ENCODE data around the gene EHD4. TPM values are rescaled to one million over a fixed set of nuclear protein-coding genes. Genes with fewer than 3 reads are reported as not detected.

The EHD4 gene
- total and polyA plus RNA-seq, 9 of the 15 experiments (the other 6 are each of a cell fraction or from before 2014, with no cell fraction given): 0.89 to 10.3 (median 6.4) TPM

DNA sequence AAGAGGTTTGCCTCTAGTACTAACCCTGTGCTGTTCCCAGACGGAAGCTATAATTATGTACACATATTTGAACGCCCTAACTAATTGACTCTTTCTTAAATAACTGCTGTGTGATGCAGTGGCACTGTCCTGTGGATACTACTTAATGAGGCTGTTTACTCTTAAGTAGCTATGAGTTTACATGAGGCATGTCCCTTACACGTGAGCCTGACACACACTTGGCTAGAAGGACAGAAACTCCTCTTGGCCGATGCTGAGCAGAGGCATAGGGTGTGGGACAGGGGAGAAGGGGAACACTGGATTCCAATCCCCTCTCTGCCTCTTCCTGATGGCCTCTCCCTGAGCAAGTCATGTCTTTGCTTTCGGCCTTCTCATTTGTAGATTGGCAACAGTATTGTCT is 21.9 kb downstream of the EHD4 start:
- no peak overlapping the region for H3K4me3 ChIP-seq
- no peak for TF ChIP-seq C11orf30 (IDR thresholded peaks at IDR 0.05; ENCODE audit: low read depth)
- peaks cover 15% of the 10 kb centered on the region; the same call in 2 of the 3 replicates for H3K36me3 ChIP-seq (ENCODE audit: control insufficient read depth, insufficient read depth, low read length)
- no peaks in the 10 kb centered on the region; the same call in 1 of the 2 replicates for H4K20me1 ChIP-seq (replicated peaks; ENCODE audit: control insufficient read depth, insufficient read depth, low read length)
- H3K4me1 ChIP-seq (replicated peaks in 1 of 2; ENCODE audit: control insufficient read depth in 2 of 2, insufficient read depth in 2 of 2, low read length in 2 of 2): no peaks in the 10 kb centered on the region
- no peak overlapping the region for H2AFZ ChIP-seq (ENCODE audit: low read depth, low read length)
- no peak overlapping the region for H3K27ac ChIP-seq (ENCODE audit: extremely low read depth, low read depth, low read length)
- H3K4me2 ChIP-seq (ENCODE audit: insufficient read depth, low read length): no peak overlapping the region
- intact Hi-C loops (cut with micrococcal nuclease): no loop called here
- H3K27me3 ChIP-seq (ENCODE audit: control insufficient read depth in 2 of 2, insufficient read depth in 2 of 2, low read length in 2 of 2): no peaks in the 10 kb centered on the region
- CTCF ChIA-PET (ENCODE audit: low intra/inter-chr PET ratio): no interaction called here
- FAIRE-seq: no peak
- no peaks in the 10 kb centered on the region for H3K79me2 ChIP-seq (ENCODE audit: control insufficient read depth, insufficient read depth, low read length)
- no peak for DNase-seq (ENCODE audit: extremely low read depth in 1 of 4, low spot score in 3 of 4)
- ATAC-seq: no peak
- in situ Hi-C loops (cut with MboI): no loop called here
- H3K9me3 ChIP-seq (replicated peaks; ENCODE audit: control insufficient read depth, insufficient read depth, low read depth, low read length): no peaks in the 10 kb centered on the region
- H3K9ac ChIP-seq (ENCODE audit: insufficient read depth in 1 of 2, low read depth in 2 of 2, low read length in 2 of 2): no peak overlapping the region
- H3K9me1 ChIP-seq (ENCODE audit: control insufficient read depth, insufficient read depth, low read length): no peaks in the 10 kb centered on the region
- 63% methylated on average over 5 of the region's 5 CpGs for WGBS (ENCODE audit: insufficient coverage, low coverage, missing lambda C conversion rate)
- no TSS peak for BruUV-seq (replicated peaks)
- POLR2A ChIA-PET: interaction anchor here (1.1 to 1.5 kb wide), 3 partner anchors 8 to 17 kb away, joined by 3 to 4 read pairs (median 4); no protein-coding TSS in a partner anchor

GRCh38 chr15:41950127-41950483 is 22.3 kb downstream of the EHD4 start:
- POLR2A ChIA-PET: interaction anchor here (1.1 to 1.8 kb wide), 5 partner anchors 8 to 18 kb away, joined by 3 to 5 read pairs (median 4); no protein-coding TSS in a partner anchor

More at GRCh38 chr15:41950127-41950483, 22.3 kb downstream of the EHD4 start:
- no peak overlapping the region for H3K4me3 ChIP-seq
- intact Hi-C loops (cut with micrococcal nuclease): no loop called here
- WGBS (ENCODE audit: insufficient coverage, low coverage, missing lambda C conversion rate): 64% methylated on average over 4 of the region's 4 CpGs
- no peaks in the 10 kb centered on the region for H3K9me1 ChIP-seq (ENCODE audit: control insufficient read depth, insufficient read depth, low read length)
- no peaks in the 10 kb centered on the region for H3K4me1 ChIP-seq (replicated peaks in 1 of 2; ENCODE audit: control insufficient read depth in 2 of 2, insufficient read depth in 2 of 2, low read length in 2 of 2)
- ATAC-seq (no peak), FAIRE-seq (no peak), DNase-seq (ENCODE audit: extremely low read depth in 1 of 4, low spot score in 3 of 4) (no peak)
- H3K79me2 ChIP-seq (ENCODE audit: control insufficient read depth, insufficient read depth, low read length): no peaks in the 10 kb centered on the region
- CTCF ChIA-PET (ENCODE audit: low intra/inter-chr PET ratio): no interaction called here
- H4K20me1 ChIP-seq (replicated peaks; ENCODE audit: control insufficient read depth, insufficient read depth, low read length): no peaks in the 10 kb centered on the region; the same call in 1 of the 2 replicates
- H3K27me3 ChIP-seq (ENCODE audit: control insufficient read depth in 2 of 2, insufficient read depth in 2 of 2, low read length in 2 of 2): no peaks in the 10 kb centered on the region
- no TSS peak for BruUV-seq (replicated peaks)
- H3K36me3 ChIP-seq (ENCODE audit: control insufficient read depth, insufficient read depth, low read length): peaks cover 15% of the 10 kb centered on the region; the same call in 2 of the 3 replicates
- H3K4me2 ChIP-seq (ENCODE audit: insufficient read depth, low read length): no peak overlapping the region
- no peak overlapping the region for H2AFZ ChIP-seq (ENCODE audit: low read depth, low read length)
- no peak overlapping the region for H3K27ac ChIP-seq (ENCODE audit: extremely low read depth, low read depth, low read length)
- in situ Hi-C loops (cut with MboI): no loop called here
- no peaks in the 10 kb centered on the region for H3K9me3 ChIP-seq (replicated peaks; ENCODE audit: control insufficient read depth, insufficient read depth, low read depth, low read length)
- no peak for TF ChIP-seq JUN (IDR thresholded peaks at IDR 0.05; ENCODE audit: borderline replicate concordance, low read depth, low read length)
- no peak for TF ChIP-seq JUN (CRISPR knock-in tag; IDR thresholded peaks at IDR 0.05; ENCODE audit: borderline replicate concordance)
- no peak for TF ChIP-seq E2F1 (CRISPR knock-in tag; IDR thresholded peaks at IDR 0.05)
- no peak for TF ChIP-seq SP2 (IDR thresholded peaks at IDR 0.05; ENCODE audit: extremely low read depth, low read depth, low read length, poor library complexity, severe bottlenecking)
- TF ChIP-seq SMARCE1 (IDR thresholded peaks at IDR 0.05): no peak
- no peak for TF ChIP-seq U2AF1 (optimal IDR thresholded peaks at IDR 0.05; ENCODE audit: low read depth, low read length)
- no peak for TF ChIP-seq CREB5 (CRISPR knock-in tag; IDR thresholded peaks at IDR 0.05)
- TF ChIP-seq PRMT5 (CRISPR knock-in tag; IDR thresholded peaks at IDR 0.05): no peak
- H3K9ac ChIP-seq (ENCODE audit: insufficient read depth in 1 of 2, low read depth in 2 of 2, low read length in 2 of 2): no peak overlapping the region

Data from K562 (cell line).